SU-DHL-6 (cell line): ENCODE results near the gene OR1K1.

Experiments used
- H2AFZ ChIP-seq: fragments of 200-600 bp; sonication (generic); 2 replicates; pipeline ENCODE4 v1.6.1; 2014; ENCODE audit warnings: low read depth, mild to moderate bottlenecking, moderate library complexity, mixed read lengths, antibody characterized with exemption, low read length; ENCODE audit not compliant: severe bottlenecking
- H3F3A ChIP-seq: fragments of 200-600 bp; shearing (Covaris generic); 2 replicates; pipeline ENCODE4 v1.6.0; 2016; ENCODE audit warnings: antibody characterized with exemption, mild to moderate bottlenecking; ENCODE audit not compliant: insufficient read depth
- H3K27ac ChIP-seq: fragments of 200-600 bp; sonication (generic); 2 replicates; pipeline ENCODE4 v1.5.1; 2016; ENCODE audit warnings: low read depth, mild to moderate bottlenecking, low read length, moderate library complexity, mixed read lengths
- H3K27me3 ChIP-seq: fragments of 200-600 bp; sonication (generic), shearing (Covaris generic); 2 replicates; pipeline ENCODE4 v1.6.0; 2014; ENCODE audit warnings: mild to moderate bottlenecking, low read length
- H3K36me3 ChIP-seq: fragments of 200-600 bp; sonication (generic); 2 replicates; pipeline ENCODE4 v1.6.1; 2014; ENCODE audit warnings: mild to moderate bottlenecking, low read length, mixed read lengths
- H3K4me2 ChIP-seq: fragments of 300-600, 200-600 bp; shearing (Covaris generic), sonication (generic); 2 replicates; pipeline ENCODE4 v1.6.0; 2014; ENCODE audit warnings: low read length, low read depth, mild to moderate bottlenecking; ENCODE audit not compliant: poor library complexity, severe bottlenecking
- H3K4me3 ChIP-seq: fragments of 200-600 bp; sonication (generic); 2 replicates; pipeline ENCODE4 v1.5.1; 2014; ENCODE audit warnings: antibody characterized with exemption, low read length, mild to moderate bottlenecking, mixed read lengths; ENCODE audit not compliant: insufficient read depth, poor library complexity, severe bottlenecking
- H3K79me2 ChIP-seq: fragments of 200-600 bp; sonication (generic); 2 replicates; pipeline ENCODE4 v1.6.1; 2014; ENCODE audit warnings: mild to moderate bottlenecking, low read length, moderate library complexity; ENCODE audit not compliant: insufficient read depth
- H3K9ac ChIP-seq: fragments of 200-600 bp; sonication (generic); 2 replicates; pipeline ENCODE4 v1.7.0; 2014; ENCODE audit warnings: mild to moderate bottlenecking, low read length
- H3K9me2 ChIP-seq: fragments of 200-600 bp; sonication (generic); replicated peaks from 2 replicates; pipeline ENCODE4 v1.6.1; 2014; ENCODE audit warnings: low read length; ENCODE audit not compliant: insufficient read depth
- H3K9me3 ChIP-seq: fragments of 200-600 bp; sonication (generic); 2 replicates; pipeline ENCODE4 v1.6.1; 2014; ENCODE audit warnings: low read length, mixed read lengths; ENCODE audit not compliant: insufficient read depth
- H4K20me1 ChIP-seq: fragments of 200-600 bp; sonication (generic); 2 replicates; pipeline ENCODE4 v1.6.1; 2014; ENCODE audit warnings: low read depth, mild to moderate bottlenecking, antibody characterized with exemption, low read length, moderate library complexity, mixed read lengths
- EZH2phosphoT487 ChIP-seq: fragments of 200-600 bp; sonication (generic), shearing (Covaris generic); conservative IDR thresholded peaks from 2 replicates; pipeline ENCODE4 v1.6.1; 2018; ENCODE audit warnings: mild to moderate bottlenecking, antibody characterized with exemption, low read length, moderate library complexity, mixed read lengths
- TF ChIP-seq, protein P1 (sequence below): fragments of 200-600 bp; sonication (generic); IDR thresholded peaks from one replicate; pipeline ENCODE4 v1.5.1; 2017; ENCODE audit warnings: antibody characterized with exemption, mild to moderate bottlenecking, low read length, moderate library complexity; ENCODE audit not compliant: insufficient read depth, poor library complexity, severe bottlenecking

The OR1K1 gene

DNA sequence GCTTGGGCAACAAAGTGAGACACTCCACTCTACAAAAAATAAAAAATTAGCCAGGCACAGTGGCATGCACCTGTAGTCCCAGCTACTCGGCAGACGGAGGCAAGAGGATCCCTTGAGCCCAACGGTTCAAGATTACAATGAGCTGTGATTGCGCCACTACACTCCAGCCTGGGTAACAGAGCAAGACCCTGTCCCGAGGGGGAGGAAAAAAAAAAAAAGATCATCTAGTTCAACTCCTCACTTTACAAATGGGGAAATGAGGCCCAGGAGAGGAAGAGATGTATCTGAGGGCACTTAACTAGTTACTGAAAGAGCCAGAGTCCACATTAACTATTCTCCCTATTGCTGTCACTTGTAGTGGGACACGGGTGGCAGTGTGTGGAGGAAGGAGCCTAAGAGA, 14.6 kb downstream of the OR1K1 start:
- Histone ChIP-seq H3K4me3 (no peak overlapping the region), H4K20me1 (no peaks in the 10 kb centered on the region), H3K9me2 (no peaks in the 10 kb centered on the region), H3K27me3 (no peaks in the 10 kb centered on the region), H3K36me3 (peaks cover 7% of the 10 kb centered on the region; the same call in 1 of the 2 replicates), H3F3A (no peaks in the 10 kb centered on the region), H2AFZ (no peak overlapping the region), H3K9me3 (no peaks in the 10 kb centered on the region), H3K9ac (no peak overlapping the region), H3K27ac (no peak overlapping the region), H3K4me2 (no peak overlapping the region), H3K79me2 (no peaks in the 10 kb centered on the region)
- TF ChIP-seq, protein P1, sequence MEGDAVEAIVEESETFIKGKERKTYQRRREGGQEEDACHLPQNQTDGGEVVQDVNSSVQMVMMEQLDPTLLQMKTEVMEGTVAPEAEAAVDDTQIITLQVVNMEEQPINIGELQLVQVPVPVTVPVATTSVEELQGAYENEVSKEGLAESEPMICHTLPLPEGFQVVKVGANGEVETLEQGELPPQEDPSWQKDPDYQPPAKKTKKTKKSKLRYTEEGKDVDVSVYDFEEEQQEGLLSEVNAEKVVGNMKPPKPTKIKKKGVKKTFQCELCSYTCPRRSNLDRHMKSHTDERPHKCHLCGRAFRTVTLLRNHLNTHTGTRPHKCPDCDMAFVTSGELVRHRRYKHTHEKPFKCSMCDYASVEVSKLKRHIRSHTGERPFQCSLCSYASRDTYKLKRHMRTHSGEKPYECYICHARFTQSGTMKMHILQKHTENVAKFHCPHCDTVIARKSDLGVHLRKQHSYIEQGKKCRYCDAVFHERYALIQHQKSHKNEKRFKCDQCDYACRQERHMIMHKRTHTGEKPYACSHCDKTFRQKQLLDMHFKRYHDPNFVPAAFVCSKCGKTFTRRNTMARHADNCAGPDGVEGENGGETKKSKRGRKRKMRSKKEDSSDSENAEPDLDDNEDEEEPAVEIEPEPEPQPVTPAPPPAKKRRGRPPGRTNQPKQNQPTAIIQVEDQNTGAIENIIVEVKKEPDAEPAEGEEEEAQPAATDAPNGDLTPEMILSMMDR: no peak
- TF ChIP-seq EZH2phosphoT487: no peak

DNA sequence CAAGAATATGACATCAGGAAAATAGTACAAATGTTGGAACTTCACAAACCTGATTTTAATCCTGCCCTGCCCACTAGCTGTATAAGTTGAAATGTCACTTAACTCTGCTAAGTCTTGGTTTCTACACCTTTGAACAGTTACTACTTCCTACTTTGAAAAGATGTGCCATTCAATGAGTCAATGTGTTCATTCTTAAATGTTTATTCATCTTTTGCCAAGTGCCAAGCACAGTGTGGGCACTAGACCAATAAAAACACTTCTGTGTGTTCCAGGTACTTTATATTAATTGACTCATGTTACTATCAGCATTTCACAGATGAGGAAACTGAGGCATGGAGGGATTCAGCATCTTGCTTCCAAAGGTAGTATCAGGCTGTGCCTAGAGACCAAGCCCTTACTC, 15.6 kb downstream of the OR1K1 start:
- H3F3A ChIP-seq: no peaks in the 10 kb centered on the region
- no peak overlapping the region for H3K9ac ChIP-seq
- TF ChIP-seq, protein P1: no peak
- TF ChIP-seq EZH2phosphoT487: no peak
- no peak overlapping the region for H2AFZ ChIP-seq
- H3K36me3 ChIP-seq: peaks cover 7% of the 10 kb centered on the region; the same call in 1 of the 2 replicates
- H3K4me2 ChIP-seq: no peak overlapping the region
- H4K20me1 ChIP-seq: no peaks in the 10 kb centered on the region
- no peak overlapping the region for H3K27ac ChIP-seq
- no peaks in the 10 kb centered on the region for H3K27me3 ChIP-seq
- no peak overlapping the region for H3K4me3 ChIP-seq
- no peaks in the 10 kb centered on the region for H3K9me2 ChIP-seq
- no peaks in the 10 kb centered on the region for H3K79me2 ChIP-seq
- H3K9me3 ChIP-seq: no peaks in the 10 kb centered on the region

DNA sequence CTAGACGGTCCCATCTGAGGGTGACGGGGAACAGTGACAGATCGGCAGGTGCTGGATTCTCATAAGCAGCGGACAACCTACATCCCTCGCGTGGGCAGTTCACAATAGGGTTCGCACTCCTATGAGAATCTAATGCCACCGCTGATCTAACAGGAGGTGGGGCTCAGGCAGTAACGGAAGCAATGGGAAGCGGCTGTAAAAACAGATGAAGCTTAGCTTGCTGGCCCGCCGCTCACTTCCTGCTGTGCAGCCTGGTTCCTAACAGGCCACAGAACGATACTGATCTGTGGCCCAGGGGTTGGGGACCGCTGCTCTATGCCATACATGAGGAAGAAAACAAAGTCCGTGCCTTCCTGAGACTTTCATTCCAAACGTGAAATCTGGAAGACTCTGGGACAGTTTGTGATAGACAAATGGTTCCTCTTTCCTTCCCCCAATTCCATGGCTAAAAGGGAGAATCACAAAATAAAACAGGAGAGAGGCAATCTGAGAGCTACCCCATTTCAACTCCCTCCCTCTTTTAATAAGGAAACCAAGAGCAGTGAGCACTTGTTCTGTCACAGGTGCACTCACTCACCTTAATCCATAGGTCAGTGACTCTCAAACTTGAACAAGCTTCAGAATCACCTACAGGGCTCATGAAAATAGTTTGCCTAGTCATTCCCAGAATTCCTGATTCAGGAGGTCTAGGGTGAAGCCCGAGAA, 16.4 kb downstream of the OR1K1 start:
- TF ChIP-seq, protein P1: no peak
- Histone ChIP-seq H3F3A (no peaks in the 10 kb centered on the region), H3K27ac (no peak overlapping the region), H4K20me1 (no peaks in the 10 kb centered on the region), H3K4me3 (no peak overlapping the region), H3K9me3 (no peaks in the 10 kb centered on the region), H3K27me3 (no peaks in the 10 kb centered on the region), H3K9me2 (no peaks in the 10 kb centered on the region), H2AFZ (no peak overlapping the region), H3K9ac (no peak overlapping the region), H3K4me2 (no peak overlapping the region), H3K79me2 (0 out of 2 replicates have a peak, but pooled peaks cover under 1% of the 10 kb centered on the region), H3K36me3 (peaks cover 7% of the 10 kb centered on the region; the same call in 1 of the 2 replicates)
